ENCODE results near the gene UBASH3B.
A peak's percentile ranks its signal among the peaks of the same experiment; 100 is the strongest.

The UBASH3B gene

DNA sequence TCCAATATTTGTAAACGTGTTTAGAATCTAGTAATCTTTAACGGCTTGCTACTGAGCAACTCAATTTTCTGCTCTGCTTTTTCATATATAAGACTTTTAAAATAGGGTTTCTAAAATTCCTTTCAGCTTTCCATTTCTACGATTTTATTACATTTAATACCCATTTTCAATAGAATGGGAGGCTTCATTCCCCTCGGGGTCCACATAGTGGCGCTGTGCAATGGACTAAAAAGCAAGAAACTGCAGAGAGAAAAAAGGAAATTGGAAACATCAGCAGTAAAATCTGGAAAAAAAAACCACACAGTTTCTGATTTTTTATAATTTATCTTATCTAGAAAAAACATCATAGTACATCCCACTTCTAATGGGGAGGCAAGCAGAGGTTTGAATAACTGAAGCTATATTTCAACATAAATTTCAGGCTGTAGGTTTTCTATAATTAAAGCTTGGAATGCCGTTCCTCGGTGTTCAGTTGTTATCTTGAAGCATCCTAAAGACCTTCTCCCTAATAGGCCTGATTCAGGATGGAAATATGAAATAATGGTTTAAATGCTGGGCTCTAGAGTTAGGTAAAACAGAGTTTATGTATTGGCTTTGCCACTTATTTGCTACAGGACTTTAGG lies 208.3 kb downstream of the UBASH3B start:
- no peak overlapping the region for H3K27ac ChIP-seq
- TF ChIP-seq, protein P1, sequence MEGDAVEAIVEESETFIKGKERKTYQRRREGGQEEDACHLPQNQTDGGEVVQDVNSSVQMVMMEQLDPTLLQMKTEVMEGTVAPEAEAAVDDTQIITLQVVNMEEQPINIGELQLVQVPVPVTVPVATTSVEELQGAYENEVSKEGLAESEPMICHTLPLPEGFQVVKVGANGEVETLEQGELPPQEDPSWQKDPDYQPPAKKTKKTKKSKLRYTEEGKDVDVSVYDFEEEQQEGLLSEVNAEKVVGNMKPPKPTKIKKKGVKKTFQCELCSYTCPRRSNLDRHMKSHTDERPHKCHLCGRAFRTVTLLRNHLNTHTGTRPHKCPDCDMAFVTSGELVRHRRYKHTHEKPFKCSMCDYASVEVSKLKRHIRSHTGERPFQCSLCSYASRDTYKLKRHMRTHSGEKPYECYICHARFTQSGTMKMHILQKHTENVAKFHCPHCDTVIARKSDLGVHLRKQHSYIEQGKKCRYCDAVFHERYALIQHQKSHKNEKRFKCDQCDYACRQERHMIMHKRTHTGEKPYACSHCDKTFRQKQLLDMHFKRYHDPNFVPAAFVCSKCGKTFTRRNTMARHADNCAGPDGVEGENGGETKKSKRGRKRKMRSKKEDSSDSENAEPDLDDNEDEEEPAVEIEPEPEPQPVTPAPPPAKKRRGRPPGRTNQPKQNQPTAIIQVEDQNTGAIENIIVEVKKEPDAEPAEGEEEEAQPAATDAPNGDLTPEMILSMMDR (IDR thresholded peaks at IDR 0.05) = peak; percentile 80
- TF ChIP-seq ZFX (IDR thresholded peaks at IDR 0.05; ENCODE audit: borderline replicate concordance) = no peak
